GM19467 (cell line): ENCODE results near the gene STARD10.

Experiments
- ATAC-seq: cut with Tn5 transposase; IDR thresholded peaks from one replicate; pipeline ENCODE4 v1.9.1; 2021; ENCODE audit warnings: mild to moderate bottlenecking, moderate library complexity; ENCODE audit not compliant: unreplicated experiment

Gene STARD10

DNA sequence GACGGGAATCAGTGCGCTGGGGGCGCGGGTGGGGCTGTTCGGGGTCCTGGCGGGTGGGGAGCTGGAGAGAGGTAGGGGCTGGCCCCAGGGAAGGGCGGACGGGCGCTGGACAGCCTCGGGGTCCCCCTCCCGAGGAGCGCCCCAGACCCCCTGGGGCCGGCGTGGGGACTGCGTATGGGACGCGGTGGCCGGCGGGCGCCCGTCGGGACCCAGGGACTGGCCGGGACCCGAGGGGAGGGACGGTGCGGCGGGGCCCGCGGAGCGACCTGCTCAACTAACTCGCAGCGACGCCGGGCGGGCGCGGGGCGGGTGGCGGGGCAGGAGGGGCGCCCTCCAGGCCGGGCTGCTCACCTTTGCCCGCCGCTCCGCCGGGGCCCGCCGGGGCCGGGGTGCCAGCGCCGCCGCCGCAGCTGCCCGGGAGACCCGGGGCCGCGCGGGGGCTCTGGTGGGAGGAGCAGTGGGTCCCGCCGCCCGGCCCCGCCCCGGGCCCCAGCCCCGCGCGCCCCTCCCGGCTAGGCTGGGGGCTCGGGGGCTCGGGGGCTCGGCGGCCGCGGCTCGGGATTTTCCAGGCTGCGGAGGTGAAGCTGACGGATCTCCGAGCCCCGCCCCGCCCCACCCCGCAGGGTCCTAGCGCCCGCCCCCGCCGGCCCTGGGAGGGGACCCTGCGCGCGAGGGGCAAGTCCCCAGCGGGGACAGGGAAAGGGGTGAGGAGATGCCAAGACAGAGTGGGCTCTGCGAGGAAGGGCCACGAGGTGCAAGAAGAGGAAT lies 12.3 kb downstream of the STARD10 start:
- ATAC-seq, result no peak

DNA sequence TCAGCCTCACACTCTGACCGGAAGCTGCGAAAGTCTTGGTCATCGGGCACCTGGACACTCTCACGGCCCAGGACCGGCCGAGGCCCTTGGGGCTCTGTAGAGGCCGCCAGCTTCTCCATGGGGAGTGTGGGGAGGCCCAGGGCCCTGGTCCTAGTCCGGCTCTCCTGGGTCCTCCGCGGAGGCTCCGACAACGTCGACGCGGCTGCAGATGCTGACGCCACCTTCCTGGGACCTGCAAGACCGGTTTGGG lies 12.9 kb downstream of the STARD10 start:
- ATAC-seq, result no peak

DNA sequence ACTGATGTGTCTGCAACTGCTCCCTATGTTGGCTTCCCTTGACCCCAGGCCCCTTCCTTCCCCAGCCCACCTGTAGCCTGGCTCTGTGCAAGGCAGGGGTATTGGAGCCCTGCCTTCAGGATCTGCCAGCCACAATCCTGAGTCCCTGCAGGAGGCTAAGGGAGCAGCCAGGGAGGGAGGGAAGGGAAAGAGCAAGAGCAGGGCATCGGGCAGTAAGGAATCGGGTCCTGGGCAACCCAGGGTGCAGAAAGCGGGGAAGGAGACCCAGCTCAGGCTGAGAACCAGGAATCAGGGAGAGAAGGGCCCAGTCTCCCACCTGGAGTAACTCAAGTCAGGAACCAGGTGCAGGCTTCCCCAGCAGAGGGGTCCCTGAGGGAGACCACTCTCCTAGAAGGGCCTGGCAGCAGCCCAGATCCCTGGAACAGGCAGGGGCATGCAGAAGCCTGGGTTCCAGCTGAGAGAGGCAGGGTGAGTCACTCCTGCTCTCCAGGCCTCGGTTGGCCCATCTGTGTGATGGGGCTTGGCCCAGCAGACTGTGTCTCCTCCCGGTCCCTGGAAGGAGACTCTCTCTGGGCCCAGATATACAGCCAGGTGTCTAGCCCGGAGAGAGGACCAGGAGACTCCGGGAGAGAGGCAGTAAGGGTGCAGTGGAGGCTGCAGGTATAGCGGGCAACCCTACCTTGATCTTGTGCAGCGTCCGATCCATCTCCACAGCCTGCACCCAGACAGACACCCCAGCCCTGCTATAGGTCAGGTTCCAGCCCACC lies 13.4 kb downstream of the STARD10 start:
- no peak for ATAC-seq

DNA sequence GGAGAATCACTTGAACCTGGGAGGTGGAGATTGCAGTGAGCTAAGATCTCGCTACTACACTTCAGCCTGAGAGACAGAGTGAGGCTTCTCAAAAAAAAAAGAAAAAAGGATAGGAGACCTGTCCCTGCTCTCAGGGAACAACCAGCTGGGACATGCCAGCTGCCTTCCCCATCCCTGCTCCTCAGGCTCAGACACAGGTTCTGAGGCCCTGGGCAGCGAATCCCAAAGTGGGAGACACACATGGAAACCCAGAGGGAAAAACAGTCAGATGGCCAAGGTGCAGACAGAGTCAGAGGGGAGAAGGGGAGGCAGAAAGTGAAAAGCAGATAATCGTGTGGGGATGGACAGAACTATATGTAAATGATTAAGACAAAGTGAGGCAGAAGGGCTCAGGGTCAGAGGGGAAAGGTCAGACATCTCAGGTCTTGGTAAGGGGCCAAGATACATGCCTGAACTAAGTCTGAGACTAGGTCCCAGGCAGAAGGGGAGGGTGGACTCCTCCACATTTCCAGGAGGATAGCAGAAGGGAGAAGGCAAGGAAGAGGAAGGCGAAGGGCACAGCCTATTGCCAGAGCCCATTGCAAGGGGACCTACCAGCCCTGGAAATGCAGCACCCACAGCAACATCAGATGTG lies 14.2 kb downstream of the STARD10 start:
- no peak for ATAC-seq

DNA sequence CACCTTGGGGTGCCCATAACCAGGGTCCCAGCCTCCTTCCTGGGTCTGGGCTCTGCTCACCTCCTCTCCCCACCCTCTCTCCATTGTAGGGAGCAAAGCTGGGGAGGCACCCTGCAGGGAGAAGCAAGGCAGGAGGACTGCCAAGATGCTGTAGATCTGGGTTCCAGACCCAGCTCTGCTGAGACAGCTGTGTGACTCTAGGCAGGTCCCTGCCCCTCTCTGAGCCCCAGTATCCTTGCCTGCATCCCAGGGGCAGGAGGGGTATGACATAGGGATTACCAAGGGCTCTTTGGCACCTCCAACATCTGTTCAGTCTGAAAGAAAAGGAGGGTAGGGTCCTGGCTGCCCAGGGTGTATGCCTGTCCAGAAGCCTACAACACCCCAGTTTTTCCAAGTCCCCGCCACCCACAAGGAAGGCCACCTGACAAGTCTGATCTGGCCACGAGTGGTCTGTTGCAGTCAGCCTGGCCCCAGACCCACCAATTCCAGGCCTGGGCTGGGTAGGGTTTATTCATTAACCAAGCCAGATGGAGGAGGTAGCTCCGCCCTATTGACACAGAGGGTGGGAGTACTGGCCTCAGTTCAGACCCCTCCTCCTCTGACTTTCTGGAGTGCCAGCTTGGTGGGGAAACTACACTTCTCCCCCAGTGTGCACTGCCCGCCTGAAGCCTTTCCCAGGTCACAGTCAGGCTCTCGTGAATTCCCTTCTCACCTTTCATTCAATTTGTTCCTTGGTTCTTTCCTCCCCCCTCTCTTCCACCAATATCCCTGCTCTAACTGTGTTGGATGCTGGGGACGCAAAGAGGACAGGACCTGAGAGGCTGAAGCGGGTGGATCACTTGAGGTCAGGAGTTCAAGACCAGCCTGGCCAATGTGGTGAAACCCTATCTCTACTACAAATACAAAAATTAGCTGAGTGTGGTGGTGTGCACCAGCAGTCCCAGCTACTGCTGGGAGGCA lies 15.0 kb downstream of the STARD10 start:
- no peak for ATAC-seq

DNA sequence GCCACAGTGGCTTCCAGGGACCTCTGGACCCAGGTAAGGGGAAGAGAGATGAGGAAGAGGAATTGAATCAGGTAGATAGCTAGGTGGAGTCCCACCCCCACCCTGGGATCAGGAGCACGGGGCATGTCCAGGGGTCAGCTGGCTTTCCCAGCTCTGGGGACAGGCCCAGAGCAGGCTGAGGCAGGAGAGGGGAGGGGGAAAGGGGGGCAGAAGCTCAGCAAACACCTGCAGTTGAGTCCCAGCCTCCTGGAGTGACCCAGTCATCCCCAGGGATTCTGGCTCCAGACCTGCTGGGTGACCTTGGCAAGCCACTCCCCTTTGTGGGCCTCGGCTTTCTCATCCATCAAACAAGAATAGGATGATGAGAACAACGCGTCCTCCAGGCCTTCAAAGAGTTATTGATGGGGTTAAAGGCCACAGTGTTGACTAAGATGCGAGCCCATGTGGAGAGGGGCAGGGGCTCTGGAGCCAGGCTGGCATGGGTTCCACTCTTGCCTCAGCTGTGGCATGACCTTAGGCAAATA lies 16.0 kb downstream of the STARD10 start:
- no peak for ATAC-seq

DNA sequence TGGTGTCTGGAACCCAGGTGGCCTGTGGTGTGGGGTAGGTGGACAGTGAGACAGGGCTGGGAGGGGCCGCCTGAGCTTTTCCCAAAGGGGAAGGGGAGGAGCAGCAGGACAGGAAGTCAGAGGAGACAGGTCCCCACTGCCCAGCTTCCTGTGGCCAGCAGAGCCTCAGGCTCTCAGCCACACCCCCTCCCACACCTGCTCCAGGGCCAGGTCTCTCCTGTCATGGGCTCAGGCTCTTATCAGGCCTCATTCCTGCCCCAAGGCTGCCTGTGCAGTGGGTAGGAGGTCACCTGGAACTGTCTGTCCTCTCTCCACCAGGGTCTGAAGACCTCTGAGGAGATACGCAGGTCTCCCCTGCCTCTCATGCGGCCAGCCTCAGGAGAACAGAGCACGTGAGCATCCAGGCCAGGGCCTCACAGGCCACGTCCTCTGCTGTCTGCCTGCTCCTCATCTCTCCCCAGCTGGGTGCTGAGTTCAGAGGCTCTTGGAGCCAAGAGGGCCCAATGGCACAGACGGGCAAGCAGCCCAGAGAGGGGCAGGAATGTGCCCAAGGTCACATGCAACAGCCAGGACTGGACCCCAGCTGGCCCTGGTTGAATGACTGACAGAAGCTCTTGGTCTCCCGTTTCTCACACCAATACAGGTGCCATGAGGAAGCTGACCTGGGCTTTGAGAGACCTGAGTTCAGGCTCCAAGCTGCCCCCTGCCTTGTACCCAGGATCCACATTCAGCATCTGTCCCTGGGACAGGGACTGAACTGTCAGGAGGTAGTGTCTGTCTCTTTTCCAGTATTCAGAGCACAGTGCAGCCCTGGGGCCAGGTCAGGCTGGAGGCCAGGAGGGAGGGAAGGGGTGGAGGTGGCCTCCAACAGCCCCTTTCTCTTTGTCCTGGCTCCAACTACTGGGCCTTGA lies 16.7 kb downstream of the STARD10 start:
- no peak for ATAC-seq

DNA sequence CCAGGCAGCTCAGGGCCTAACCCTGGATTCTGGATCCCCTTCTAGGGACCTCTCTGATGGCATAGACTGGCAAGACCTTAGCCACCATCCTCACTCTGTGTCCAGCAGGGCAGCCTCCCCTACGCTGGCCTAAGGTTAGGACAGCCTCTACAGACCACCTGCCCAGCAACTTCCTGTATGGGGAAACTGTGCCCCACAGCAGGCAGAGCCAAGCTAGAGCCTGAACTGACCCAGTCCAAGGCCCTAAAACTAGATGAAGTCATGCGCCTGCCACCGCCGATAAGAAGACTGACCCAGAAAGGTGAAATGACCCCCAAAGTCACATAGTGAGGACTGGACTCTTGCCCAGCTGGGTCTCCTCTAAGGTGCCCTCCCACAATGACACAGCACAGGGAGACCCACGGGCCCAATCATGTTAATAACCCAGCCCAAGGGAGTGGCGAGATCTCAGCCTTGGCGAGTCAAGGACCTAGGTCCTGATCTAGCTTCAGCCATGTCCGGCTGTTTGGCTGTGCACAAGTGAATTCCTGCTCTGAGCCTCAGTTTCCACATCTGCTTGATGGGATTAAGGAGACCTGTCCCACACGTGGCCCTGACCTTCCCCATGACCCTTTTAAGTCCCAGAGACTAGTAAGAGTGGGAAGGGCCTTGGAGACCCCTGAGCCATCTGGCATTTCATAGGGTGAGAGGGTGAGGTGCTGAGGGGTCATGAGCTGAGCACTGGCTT lies 17.6 kb downstream of the STARD10 start:
- no peak for ATAC-seq

DNA sequence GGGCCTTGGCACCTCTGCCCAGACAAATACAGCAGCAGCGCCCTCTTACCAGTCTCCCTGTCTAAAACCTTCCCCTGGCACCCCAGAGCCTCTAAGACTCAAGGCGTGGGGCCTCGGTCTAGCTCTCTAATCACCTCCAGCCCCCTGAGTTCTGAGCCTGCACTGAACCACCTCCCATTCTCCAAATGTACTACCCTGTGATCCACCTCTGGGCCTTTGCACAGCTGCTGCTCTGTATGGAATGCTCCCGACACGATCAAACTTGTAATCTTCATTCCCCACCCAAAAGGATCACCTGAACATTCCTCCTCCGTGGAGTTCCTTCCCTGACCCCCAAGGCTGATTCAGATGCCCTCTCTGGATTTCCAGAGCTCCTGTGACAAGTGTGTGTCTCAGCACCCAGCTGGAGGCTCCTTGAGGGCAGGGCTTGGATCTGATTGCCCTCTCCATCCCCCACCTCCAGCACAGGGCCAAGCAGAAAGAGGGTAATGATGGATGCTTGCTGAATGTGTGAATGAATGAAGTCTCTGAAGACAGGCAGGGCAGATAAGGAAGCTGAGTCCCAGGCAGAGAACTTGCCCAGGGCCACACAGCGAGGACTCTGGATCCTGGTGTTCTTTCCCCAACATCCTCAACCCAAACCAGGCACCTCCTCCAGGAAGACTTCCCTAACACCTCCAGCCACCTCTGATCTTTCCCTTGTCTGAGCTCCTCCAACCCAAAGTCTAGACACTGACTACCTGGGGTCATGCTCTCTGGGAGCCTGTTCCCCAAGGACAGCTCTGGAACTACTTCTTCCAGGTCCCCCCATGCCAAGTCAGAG lies 18.3 kb downstream of the STARD10 start:
- no peak for ATAC-seq

DNA sequence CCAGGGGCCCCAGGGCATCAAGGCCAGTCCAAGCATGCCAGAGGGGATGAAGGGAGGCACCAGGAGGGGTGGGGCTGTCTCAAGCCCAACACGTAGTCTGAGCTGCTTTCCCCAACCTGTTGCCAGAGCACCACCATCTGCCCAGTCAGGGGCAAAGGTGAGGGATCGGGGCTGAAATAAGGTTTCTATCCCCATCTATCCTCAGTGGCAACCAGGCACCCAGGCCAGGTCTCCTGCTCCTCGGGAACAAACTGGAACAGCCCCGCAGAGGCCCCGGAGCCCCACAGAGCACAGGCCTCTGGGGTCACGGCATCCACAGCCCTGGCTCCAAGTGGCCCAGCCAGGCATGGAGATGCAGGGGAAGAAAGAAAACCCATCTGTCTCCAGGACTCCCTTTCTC lies 19.3 kb downstream of the STARD10 start:
- ATAC-seq, result no peak

DNA sequence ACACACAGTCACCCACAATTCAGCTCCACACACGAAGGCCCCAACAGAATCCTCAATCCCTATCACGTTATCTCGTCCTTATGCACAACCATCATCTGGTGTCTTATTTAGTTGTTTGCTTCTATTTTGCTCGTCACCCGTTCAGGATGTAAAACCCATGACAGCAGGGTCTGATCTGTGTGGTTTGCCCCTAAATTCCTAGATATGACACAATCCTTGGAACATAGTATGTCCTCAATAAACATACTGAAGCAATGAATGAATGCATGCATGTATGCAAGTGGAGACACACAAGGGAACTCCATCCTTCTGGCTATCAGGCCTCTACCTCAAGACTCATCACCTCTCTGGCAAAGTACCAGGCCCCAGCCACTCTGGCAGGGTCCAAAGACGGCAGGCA lies 20.2 kb downstream of the STARD10 start:
- ATAC-seq, result no peak

DNA sequence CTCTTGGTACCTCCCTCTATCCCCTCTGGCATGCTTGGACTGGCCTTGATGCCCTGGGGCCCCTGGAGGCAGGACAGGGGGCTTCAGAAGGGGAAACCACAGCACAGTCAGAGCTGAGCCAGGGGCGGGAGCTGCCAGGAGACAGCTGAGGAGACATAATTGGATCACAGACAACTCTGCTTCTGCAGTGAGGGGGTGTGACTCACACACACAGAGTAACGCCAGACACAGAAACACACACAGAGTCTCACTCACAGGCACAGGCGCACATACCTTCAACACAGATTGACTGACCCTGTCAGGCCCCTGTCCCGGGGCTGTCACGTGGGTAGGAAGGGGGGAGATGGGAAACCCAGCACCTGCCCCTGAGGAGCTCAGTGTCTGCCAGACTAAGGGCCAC lies 20.6 kb downstream of the STARD10 start:
- no peak for ATAC-seq

DNA sequence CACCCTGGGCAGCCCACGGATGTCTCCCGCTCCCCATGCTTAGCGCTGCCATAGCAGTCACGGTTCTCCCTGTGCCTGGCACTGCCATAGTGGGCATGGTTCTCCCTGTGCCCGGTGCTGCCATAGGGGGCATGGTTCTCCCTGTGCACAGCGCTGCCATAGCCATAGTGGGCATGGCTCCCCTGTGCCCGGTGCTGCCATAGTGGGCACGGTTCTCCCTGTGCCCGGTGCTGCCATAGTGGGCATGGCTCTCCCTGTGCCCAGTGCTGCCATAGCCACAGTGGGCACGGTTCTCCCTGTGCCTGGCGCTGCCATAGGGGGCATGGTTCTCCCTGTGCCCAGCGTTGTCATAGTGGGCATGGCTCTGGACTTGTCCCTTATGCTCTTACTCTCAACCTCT lies 21.8 kb downstream of the STARD10 start:
- ATAC-seq, result no peak

DNA sequence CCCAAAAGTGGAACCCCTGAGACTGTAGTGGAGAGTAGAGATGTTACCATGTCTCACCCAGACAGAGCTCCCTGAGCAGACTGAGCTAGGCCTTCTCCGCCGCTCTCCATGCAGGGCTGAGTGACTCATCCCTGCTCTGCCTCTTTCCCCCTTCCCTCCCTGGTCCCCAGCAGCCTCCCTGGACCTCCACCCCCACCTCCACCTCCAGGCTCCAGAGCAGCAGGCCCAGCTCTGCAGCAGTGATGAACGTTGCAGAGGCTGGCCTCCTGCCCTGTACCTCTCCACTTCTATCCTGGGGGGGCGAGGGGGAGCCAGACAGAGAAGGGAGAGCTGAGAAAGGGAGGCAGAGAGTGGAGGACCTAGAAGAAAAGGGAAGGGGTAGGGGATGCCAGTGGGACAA lies 22.3 kb downstream of the STARD10 start:
- no peak for ATAC-seq

DNA sequence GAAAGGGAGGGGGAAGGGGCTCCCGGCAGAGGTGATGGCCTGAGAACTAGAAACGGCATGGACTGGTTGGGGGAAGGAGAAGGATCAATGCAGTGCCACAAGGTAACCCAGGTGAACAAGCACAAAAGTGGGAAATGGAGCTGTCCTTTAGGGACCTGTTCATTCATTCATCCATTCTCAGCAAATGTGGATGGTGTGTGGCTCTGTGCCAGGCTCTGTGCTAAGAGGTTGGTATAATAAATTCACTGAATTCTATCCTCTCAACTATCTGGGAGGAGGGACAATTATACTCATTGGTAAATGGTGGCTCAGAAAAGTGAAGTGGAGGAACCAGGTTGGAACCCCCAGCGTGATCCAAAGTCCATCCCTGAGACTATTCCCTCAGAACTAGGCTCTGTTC lies 23.0 kb downstream of the STARD10 start:
- ATAC-seq, result no peak

DNA sequence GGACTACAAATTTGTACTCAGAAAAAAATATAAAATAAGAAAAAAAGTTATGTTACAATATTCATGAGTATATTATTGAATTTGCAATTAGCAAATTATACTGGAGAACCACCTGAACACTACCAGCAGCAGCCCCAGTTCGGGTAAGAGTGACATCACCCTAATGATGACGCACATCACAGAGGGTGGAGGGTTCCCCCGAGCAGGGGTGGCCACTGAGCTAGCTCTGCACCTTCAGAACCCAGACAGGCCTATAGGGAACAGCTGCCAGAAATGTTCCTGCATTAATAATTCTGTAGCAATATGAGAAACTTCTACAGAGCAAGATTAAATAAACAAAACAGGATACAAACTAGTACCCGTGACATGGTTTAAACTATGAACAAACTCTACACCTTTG lies 24.2 kb downstream of the STARD10 start:
- no peak for ATAC-seq

DNA sequence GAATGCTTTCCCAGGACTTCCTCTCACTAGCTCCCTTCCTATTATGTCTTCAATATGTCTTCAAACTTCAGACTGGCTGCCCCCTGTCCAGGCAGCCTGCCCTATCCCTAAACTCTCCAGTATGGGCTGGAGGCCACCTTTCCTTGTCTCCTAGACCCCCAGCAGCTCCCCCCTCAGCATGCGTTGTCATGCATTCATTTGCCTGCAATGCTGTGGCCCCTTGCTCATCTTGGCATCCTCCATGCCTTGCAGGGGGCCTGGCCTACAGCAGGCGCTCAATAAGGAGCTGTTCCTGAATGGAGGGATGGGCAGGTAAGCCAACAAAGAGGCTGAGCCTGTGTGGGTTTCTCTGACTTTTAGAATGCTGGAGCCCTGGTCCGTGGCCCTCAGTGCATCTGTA lies 25.3 kb downstream of the STARD10 start:
- ATAC-seq, result no peak
